PFSK-1 (cell line): ENCODE data around the gene RPGR.

Experiments
- FOXP2 ChIP-seq: optimal IDR thresholded peaks from 2 replicates; pipeline ENCODE3; 2011; ENCODE audit warnings: borderline replicate concordance, control low read depth, inconsistent platforms; ENCODE audit not compliant: insufficient read depth; ENCODE audit errors: extremely low read length, extremely low read depth
- POLR2AphosphoS5 ChIP-seq: IDR thresholded peaks from 2 replicates; pipeline ENCODE4 v1.6.1; 2012; ENCODE audit warnings: low read depth, mild to moderate bottlenecking, control low read depth, low read length, moderate library complexity
- SIN3A ChIP-seq: IDR thresholded peaks from 2 replicates; pipeline ENCODE4 v1.6.1; 2012; ENCODE audit warnings: mild to moderate bottlenecking, low read length, moderate library complexity, borderline replicate concordance; ENCODE audit not compliant: insufficient read depth
- TAF1 ChIP-seq: IDR thresholded peaks from 2 replicates; pipeline ENCODE4 v1.6.1; 2012; ENCODE audit warnings: low read length, control low read depth, borderline replicate concordance; ENCODE audit not compliant: insufficient read depth
- TF ChIP-seq, protein P1 (sequence below), 2 experiments: IDR thresholded peaks; 2 replicates each; pipeline versions ENCODE4 v1.6.1 to v1.8.0; 2011 to 2012; ENCODE audit warnings: low read depth in 2 of 2, low read length in 2 of 2, control low read depth in 1 of 2, inconsistent platforms in 1 of 2, mild to moderate bottlenecking in 1 of 2, moderate library complexity in 1 of 2; ENCODE audit not compliant: insufficient read depth in 1 of 2

The RPGR gene

DNA sequence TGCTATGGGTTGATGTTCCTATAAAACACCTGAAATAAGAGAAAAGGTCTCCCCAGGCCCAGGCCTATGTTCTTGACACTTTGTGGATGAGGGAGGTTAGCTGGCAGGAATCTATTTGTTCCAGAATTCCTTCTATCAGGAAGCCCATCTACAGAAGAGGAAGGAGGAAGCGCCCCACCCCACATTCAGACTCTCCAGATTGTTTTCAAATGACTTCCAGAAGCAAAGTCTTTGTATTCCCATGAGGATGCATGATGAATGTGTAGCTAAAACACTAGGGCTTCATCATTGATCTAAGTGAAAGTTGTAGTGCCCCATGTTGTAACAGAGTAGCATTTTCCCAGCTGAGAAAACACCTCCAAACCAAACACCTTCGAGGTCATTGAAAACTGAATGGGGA lies 41.5 kb upstream of the RPGR start:
- no peak for TF ChIP-seq TAF1
- TF ChIP-seq POLR2AphosphoS5: no peak
- TF ChIP-seq FOXP2: no peak
- TF ChIP-seq SIN3A: no peak
- TF ChIP-seq, protein P1, sequence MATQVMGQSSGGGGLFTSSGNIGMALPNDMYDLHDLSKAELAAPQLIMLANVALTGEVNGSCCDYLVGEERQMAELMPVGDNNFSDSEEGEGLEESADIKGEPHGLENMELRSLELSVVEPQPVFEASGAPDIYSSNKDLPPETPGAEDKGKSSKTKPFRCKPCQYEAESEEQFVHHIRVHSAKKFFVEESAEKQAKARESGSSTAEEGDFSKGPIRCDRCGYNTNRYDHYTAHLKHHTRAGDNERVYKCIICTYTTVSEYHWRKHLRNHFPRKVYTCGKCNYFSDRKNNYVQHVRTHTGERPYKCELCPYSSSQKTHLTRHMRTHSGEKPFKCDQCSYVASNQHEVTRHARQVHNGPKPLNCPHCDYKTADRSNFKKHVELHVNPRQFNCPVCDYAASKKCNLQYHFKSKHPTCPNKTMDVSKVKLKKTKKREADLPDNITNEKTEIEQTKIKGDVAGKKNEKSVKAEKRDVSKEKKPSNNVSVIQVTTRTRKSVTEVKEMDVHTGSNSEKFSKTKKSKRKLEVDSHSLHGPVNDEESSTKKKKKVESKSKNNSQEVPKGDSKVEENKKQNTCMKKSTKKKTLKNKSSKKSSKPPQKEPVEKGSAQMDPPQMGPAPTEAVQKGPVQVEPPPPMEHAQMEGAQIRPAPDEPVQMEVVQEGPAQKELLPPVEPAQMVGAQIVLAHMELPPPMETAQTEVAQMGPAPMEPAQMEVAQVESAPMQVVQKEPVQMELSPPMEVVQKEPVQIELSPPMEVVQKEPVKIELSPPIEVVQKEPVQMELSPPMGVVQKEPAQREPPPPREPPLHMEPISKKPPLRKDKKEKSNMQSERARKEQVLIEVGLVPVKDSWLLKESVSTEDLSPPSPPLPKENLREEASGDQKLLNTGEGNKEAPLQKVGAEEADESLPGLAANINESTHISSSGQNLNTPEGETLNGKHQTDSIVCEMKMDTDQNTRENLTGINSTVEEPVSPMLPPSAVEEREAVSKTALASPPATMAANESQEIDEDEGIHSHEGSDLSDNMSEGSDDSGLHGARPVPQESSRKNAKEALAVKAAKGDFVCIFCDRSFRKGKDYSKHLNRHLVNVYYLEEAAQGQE (IDR thresholded peaks at IDR 0.05; ENCODE audit: insufficient read depth in 1 of 2, low read depth in 2 of 2, low read length in 2 of 2): no peak

DNA sequence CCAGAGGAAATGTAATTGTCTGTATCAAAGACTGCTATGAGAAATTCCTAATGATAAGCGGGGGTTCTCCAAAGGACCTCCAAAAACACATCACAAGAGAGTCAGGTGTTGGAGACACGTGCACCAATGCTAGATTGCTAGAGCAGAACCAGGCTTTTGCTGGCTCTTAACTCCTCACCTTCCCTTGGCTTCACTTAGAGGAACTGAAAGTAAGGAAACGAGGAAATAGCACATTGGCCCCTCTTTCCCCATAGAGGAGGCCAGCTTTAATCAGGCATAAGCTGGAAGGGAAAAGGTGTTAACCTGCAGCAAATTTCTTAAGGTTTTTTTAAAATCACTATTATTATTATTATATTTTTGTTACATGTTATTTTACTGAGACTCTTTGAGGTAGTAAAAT lies 38.6 kb upstream of the RPGR start:
- TF ChIP-seq, protein P1 (IDR thresholded peaks at IDR 0.05; ENCODE audit: insufficient read depth in 1 of 2, low read depth in 2 of 2, low read length in 2 of 2): no peak
- no peak for TF ChIP-seq SIN3A
- TF ChIP-seq TAF1: no peak
- no peak for TF ChIP-seq POLR2AphosphoS5
- TF ChIP-seq FOXP2: no peak

DNA sequence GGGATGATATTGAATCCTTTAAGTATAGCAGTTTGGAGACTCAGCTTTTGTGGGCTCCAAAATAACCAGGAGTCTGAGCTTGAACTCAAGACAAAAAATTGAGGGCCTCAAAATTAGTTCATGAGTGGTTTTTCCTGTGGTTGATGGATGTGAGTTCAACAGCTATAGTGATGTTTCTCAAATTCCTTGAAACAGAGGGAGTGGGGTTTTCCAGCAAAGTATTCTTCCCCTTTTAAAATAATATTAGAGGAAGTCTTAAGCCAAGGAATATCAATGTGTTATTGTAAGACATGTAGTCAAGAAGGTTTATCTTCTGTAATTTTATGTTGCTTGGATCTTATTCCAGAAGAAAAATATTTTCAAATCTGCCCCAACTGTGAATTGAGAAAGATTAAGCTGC lies 35.7 kb upstream of the RPGR start:
- no peak for TF ChIP-seq FOXP2
- TF ChIP-seq POLR2AphosphoS5: no peak
- TF ChIP-seq, protein P1 (IDR thresholded peaks at IDR 0.05; ENCODE audit: insufficient read depth in 1 of 2, low read depth in 2 of 2, low read length in 2 of 2): no peak
- no peak for TF ChIP-seq TAF1
- no peak for TF ChIP-seq SIN3A

DNA sequence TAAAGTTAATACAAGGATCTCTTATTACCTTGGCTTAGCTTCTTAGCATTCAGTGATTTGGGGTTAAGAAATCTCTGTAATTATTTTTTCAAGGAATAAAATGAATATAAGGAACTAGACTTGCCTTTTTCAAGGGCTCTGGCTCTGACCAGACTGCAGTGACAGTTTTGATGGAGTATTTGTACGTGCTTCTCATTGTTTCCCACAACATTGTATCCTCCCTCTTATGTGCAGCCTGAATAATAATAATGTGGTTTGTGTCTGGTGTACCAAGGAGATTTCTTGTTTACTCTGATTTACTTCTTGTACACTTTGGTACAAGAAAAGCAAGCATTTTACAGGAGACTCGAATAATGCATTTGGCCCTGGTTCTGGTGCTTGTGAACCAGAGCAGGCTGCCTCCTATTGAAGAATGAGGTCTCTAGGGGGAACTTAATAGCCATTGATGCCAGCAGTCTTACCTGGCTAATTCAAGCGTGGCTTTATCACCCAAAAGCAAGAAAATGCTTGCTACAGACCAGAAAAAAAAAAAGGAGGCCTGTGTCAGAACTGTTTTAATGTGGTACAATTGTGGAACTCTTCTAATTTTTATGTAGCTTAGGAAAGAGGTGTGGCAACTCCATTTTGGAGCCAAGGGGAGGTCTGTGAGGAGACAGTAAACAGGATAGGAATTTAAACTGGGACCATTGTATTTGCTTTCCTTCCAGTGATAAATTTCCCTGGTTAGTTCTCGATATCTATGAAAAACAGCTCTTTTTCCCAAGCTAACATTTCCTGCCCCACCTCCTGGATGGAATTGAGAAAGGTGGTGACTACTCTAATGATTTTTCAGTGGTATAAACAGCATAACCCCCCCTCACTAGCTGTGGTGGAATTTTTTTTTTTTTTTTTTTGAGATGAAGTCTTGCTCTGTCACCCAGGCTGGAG lies 30.7 kb upstream of the RPGR start:
- TF ChIP-seq SIN3A (no peak), FOXP2 (no peak), POLR2AphosphoS5 (no peak), TAF1 (no peak)
- TF ChIP-seq, protein P1 (IDR thresholded peaks at IDR 0.05; ENCODE audit: insufficient read depth in 1 of 2, low read depth in 2 of 2, low read length in 2 of 2): no peak
